ENCODE measurements around the gene SECISBP2.

DNA sequence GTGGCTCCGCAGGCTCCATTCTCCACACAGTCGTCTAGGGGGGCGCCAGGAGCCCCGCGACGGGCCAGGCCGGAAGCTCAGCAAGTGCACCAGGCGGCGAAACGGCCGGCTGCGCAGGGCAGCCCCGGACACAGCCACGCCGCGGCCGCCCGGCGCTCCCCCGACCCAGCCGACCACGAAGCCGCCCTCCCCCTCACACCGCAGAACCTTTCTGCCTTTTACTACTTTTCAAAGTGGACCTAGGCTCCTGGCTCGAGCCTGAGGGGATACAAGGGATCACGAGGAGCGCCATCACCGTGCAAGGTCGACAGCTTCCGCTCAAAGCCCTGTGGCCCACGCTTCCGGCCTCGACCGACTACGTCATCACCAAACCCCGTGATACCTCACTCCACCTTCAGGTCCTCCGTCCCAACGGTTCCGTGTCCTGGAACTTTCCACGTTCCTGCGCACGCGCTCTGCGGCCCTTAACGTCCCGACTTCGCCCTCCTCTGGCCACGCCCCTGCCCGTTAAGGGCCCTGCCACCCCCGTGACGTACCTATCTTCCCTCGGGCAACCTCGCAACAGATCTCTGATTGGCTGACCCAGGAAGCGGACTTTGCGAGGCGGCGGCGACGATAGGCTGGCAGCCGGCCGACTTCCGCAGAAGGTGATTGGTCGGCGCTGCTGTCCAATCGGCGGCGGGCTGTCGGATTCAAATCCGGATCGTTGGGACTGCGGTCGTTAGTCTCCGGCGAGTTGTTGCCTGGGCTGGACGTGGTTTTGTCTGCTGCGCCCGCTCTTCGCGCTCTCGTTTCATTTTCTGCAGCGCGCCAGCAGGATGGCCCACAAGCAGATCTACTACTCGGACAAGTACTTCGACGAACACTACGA is 7.6 kb upstream of the SECISBP2 start, which contains the start of gene CKS2:
- TF ChIP-seq, protein P1, sequence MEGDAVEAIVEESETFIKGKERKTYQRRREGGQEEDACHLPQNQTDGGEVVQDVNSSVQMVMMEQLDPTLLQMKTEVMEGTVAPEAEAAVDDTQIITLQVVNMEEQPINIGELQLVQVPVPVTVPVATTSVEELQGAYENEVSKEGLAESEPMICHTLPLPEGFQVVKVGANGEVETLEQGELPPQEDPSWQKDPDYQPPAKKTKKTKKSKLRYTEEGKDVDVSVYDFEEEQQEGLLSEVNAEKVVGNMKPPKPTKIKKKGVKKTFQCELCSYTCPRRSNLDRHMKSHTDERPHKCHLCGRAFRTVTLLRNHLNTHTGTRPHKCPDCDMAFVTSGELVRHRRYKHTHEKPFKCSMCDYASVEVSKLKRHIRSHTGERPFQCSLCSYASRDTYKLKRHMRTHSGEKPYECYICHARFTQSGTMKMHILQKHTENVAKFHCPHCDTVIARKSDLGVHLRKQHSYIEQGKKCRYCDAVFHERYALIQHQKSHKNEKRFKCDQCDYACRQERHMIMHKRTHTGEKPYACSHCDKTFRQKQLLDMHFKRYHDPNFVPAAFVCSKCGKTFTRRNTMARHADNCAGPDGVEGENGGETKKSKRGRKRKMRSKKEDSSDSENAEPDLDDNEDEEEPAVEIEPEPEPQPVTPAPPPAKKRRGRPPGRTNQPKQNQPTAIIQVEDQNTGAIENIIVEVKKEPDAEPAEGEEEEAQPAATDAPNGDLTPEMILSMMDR (IDR thresholded peaks at IDR 0.05): no peak
- no peak for TF ChIP-seq ZFX (IDR thresholded peaks at IDR 0.05; ENCODE audit: borderline replicate concordance)
